ENCODE measurements around the gene CSN2.

GRCh38 chr4:69970071-69970470, 4.5 kb upstream of the CSN2 start:
- TF ChIP-seq CTCF (IDR thresholded peaks at IDR 0.05) = no peak
- TF ChIP-seq POLR2A (IDR thresholded peaks at IDR 0.05) = no peak
